ENCODE results near the gene PKMYT1. TPM values are rescaled to one million over a fixed set of nuclear protein-coding genes. Genes with fewer than 3 reads are reported as not detected.

The PKMYT1 gene
- total RNA-seq, 1 donor from 2014 or later: 4.6 TPM

GRCh38 chr16:3026003-3026378 is 45.7 kb upstream of the PKMYT1 start:
- Histone ChIP-seq H3K79me2 (ENCODE audit: low read depth) (peaks cover 10% of the 10 kb centered on the region), H3K9ac (no peak overlapping the region), H3K4me2 (no peak overlapping the region), H3K4me3 (no peak overlapping the region), H3K27ac (no peak overlapping the region), H4K20me1 (ENCODE audit: low read depth) (peaks cover 53% of the 10 kb centered on the region), H3F3A (ENCODE audit: low read depth) (peaks cover 34% of the 10 kb centered on the region), H3K9me3 (ENCODE audit: low read depth) (no peaks in the 10 kb centered on the region), H2AFZ (replicated peaks) (no peak overlapping the region), H3K4me1 (peaks cover 19% of the 10 kb centered on the region), H3K36me3 (no peaks in the 10 kb centered on the region), H3K27me3 (peaks cover 12% of the 10 kb centered on the region)
- H3K27ac Mint-ChIP-seq: no peak overlapping the region
- no peaks in the 10 kb centered on the region for H3K9me3 Mint-ChIP-seq
- peak overlapping the region; percentile 38 for H3K4me3 Mint-ChIP-seq
- DNase-seq (ENCODE audit: low spot score): no peak
- TF ChIP-seq CTCF (IDR thresholded peaks at IDR 0.05) (no peak), EZH2 (IDR thresholded peaks at IDR 0.05) (no peak), EZH2phosphoT487 (IDR thresholded peaks at IDR 0.05) (no peak)
- peaks cover 39% of the 10 kb centered on the region for H3K4me1 Mint-ChIP-seq
- H3K36me3 Mint-ChIP-seq: peaks cover 9% of the 10 kb centered on the region
- peaks cover 22% of the 10 kb centered on the region for H3K27me3 Mint-ChIP-seq (ENCODE audit: insufficient read depth, low read depth)

- H3K79me2 ChIP-seq (ENCODE audit: low read depth): peaks cover 10% of the 10 kb centered on the region
- H3F3A ChIP-seq (ENCODE audit: low read depth): peaks cover 41% of the 10 kb centered on the region
- TF ChIP-seq CTCF (IDR thresholded peaks at IDR 0.05) (no peak), EZH2 (IDR thresholded peaks at IDR 0.05) (no peak), EZH2phosphoT487 (IDR thresholded peaks at IDR 0.05) (no peak)
- Mint-ChIP-seq H3K27me3 (ENCODE audit: insufficient read depth, low read depth) (peaks cover 22% of the 10 kb centered on the region), H3K27ac (no peak overlapping the region), H3K9me3 (no peaks in the 10 kb centered on the region), H3K4me1 (peaks cover 42% of the 10 kb centered on the region), H3K36me3 (peaks cover 9% of the 10 kb centered on the region), H3K4me3 (peak overlapping the region; percentile 58)
- H3K27ac ChIP-seq: no peak overlapping the region
- no peak overlapping the region for H3K4me3 ChIP-seq
- H3K9ac ChIP-seq: no peak overlapping the region
- peaks cover 19% of the 10 kb centered on the region for H3K4me1 ChIP-seq
- H3K27me3 ChIP-seq: peaks cover 19% of the 10 kb centered on the region
- H3K36me3 ChIP-seq: no peaks in the 10 kb centered on the region
- DNase-seq (ENCODE audit: low spot score): no peak
- peaks cover 58% of the 10 kb centered on the region for H4K20me1 ChIP-seq (ENCODE audit: low read depth)
- H3K4me2 ChIP-seq: no peak overlapping the region
- H3K9me3 ChIP-seq (ENCODE audit: low read depth): no peaks in the 10 kb centered on the region
- H2AFZ ChIP-seq (replicated peaks): no peak overlapping the region
Observed at GRCh38 chr16:3025032-3026002, 45.1 kb upstream of the PKMYT1 start.

- H3K36me3 Mint-ChIP-seq: peaks cover 6% of the 10 kb centered on the region
- peaks cover 19% of the 10 kb centered on the region for H3K4me1 ChIP-seq
- H3K4me3 ChIP-seq: peak within 1 kb of the TSS; percentile 75
- TF ChIP-seq CTCF (IDR thresholded peaks at IDR 0.05) (no peak), EZH2 (IDR thresholded peaks at IDR 0.05) (no peak)
- H3K9me3 Mint-ChIP-seq: no peaks in the 10 kb centered on the region
- H3K9ac ChIP-seq: no peak within 1 kb of the TSS
- peak; percentile 99 for DNase-seq (ENCODE audit: low spot score)
- H3K4me1 Mint-ChIP-seq: peaks cover 42% of the 10 kb centered on the region
- peaks cover 10% of the 10 kb centered on the region for H3K79me2 ChIP-seq (ENCODE audit: low read depth)
- H3K27ac ChIP-seq: no peak within 1 kb of the TSS
- peak within 1 kb of the TSS; percentile 93 for H3K4me3 Mint-ChIP-seq
- peaks cover 52% of the 10 kb centered on the region for H3F3A ChIP-seq (ENCODE audit: low read depth)
- H3K36me3 ChIP-seq: no peaks in the 10 kb centered on the region
- peaks cover 56% of the 10 kb centered on the region for H4K20me1 ChIP-seq (ENCODE audit: low read depth)
- no peaks in the 10 kb centered on the region for H3K9me3 ChIP-seq (ENCODE audit: low read depth)
- H3K27ac Mint-ChIP-seq: peak within 1 kb of the TSS; percentile 82
- H2AFZ ChIP-seq (replicated peaks): peak within 1 kb of the TSS; percentile 82
- peaks cover 30% of the 10 kb centered on the region for H3K27me3 Mint-ChIP-seq (ENCODE audit: insufficient read depth, low read depth)
- peak within 1 kb of the TSS; percentile 84 for H3K4me2 ChIP-seq
- H3K27me3 ChIP-seq: peaks cover 20% of the 10 kb centered on the region
Observed at GRCh38 chr16:3023669-3024478, 43.6 kb upstream of the PKMYT1 start, which contains the start of the genes HCFC1R1 and THOC6. Gene HCFC1R1 (minus strand): TSS chr16:3023942. CDS start chr16:3023941, 1 bp downstream. Gene THOC6 (plus strand): TSS chr16:3024035. CDS start chr16:3024327, 292 bp downstream.

All from neural progenitor cell (in vitro differentiated cells).